Neural cell (in vitro differentiated cells): ENCODE data around the gene RASGRP1. TPM values are rescaled to one million over a fixed set of nuclear protein-coding genes. Genes with fewer than 3 reads are reported as not detected.

Experiments used
- H2AFZ ChIP-seq: fragments of 200-600, 300-800 bp; sonication (generic), shearing (Covaris generic); 2 replicates; pipeline ENCODE4 v1.6.0; 2014; ENCODE audit warnings: low read depth, mild to moderate bottlenecking, antibody characterized with exemption, low read length, moderate library complexity
- H3F3A ChIP-seq: fragments of 200-600 bp; shearing (Covaris generic); 2 replicates; pipeline ENCODE4 v1.6.1; 2016; ENCODE audit warnings: mild to moderate bottlenecking, moderate library complexity, mixed read lengths, antibody characterized with exemption, low read length; ENCODE audit not compliant: insufficient read depth, poor library complexity, severe bottlenecking
- H3K27ac ChIP-seq: fragments of 200-600, 300-800 bp; sonication (generic), shearing (Covaris generic); 2 replicates; pipeline ENCODE4 v1.5.1; 2014; ENCODE audit warnings: mild to moderate bottlenecking, low read length, moderate library complexity
- H3K27me3 ChIP-seq: fragments of 300-800, 200-600 bp; sonication (generic), shearing (Covaris generic); 2 replicates; pipeline ENCODE4 v1.6.0; 2014; ENCODE audit warnings: mild to moderate bottlenecking, low read depth, low read length, moderate library complexity; ENCODE audit not compliant: insufficient read depth
- H3K36me3 ChIP-seq: fragments of 300-800, 200-600 bp; sonication (generic), shearing (Covaris generic); 2 replicates; pipeline ENCODE4 v1.5.1; 2014; ENCODE audit warnings: mild to moderate bottlenecking, antibody characterized with exemption, low read length, moderate library complexity; ENCODE audit not compliant: insufficient read depth
- H3K4me2 ChIP-seq: fragments of 300-800, 200-600 bp; sonication (generic), shearing (Covaris generic); 2 replicates; pipeline ENCODE4 v1.6.0; 2014; ENCODE audit warnings: mild to moderate bottlenecking, low read length
- H3K4me3 ChIP-seq: fragments of 300-800, 200-600 bp; sonication (generic), shearing (Covaris generic); 2 replicates; pipeline ENCODE4 v1.5.1; 2014; ENCODE audit warnings: mild to moderate bottlenecking, low read length, moderate library complexity
- H3K79me2 ChIP-seq: fragments of 200-600 bp; shearing (Covaris generic); replicated peaks from 2 replicates; pipeline ENCODE4 v1.6.0; 2014; ENCODE audit warnings: mild to moderate bottlenecking, low read length, moderate library complexity; ENCODE audit not compliant: insufficient read depth
- H3K9ac ChIP-seq: fragments of 300-800, 200-600 bp; sonication (generic), shearing (Covaris generic); 2 replicates; pipeline ENCODE4 v1.6.1; 2016; ENCODE audit warnings: mild to moderate bottlenecking, low read length, mixed read lengths
- H3K9me2 ChIP-seq: fragments of 200-600 bp; shearing (Covaris generic); 2 replicates; pipeline ENCODE4 v1.6.1; 2016; ENCODE audit warnings: mild to moderate bottlenecking, low read length, mixed read lengths; ENCODE audit not compliant: insufficient read depth
- H3K9me3 ChIP-seq: fragments of 200-600, 300-800 bp; sonication (generic), shearing (Covaris generic); 2 replicates; pipeline ENCODE4 v1.6.1; 2016; ENCODE audit warnings: mild to moderate bottlenecking, mixed run types, low read length, moderate library complexity, mixed read lengths
- H4K20me1 ChIP-seq: fragments of 200-600 bp; shearing (Covaris generic); 2 replicates; pipeline ENCODE4 v1.6.1; 2016; ENCODE audit warnings: mild to moderate bottlenecking, mixed run types; ENCODE audit not compliant: insufficient read depth
- CTCF ChIP-seq: fragments of 450-650 bp; IDR thresholded peaks from 2 replicates; pipeline ENCODE4 v1.5.1; 2014; ENCODE audit warnings: antibody characterized with exemption, mild to moderate bottlenecking, moderate library complexity; ENCODE audit not compliant: poor library complexity, severe bottlenecking
- EP300 ChIP-seq: fragments of 450-650 bp; conservative IDR thresholded peaks from 2 replicates; pipeline ENCODE4 v1.6.1; 2014; ENCODE audit warnings: antibody characterized with exemption, mild to moderate bottlenecking, moderate library complexity; ENCODE audit not compliant: poor library complexity, severe bottlenecking
- EZH2 ChIP-seq: fragments of 200-600, 300-800 bp; shearing (Covaris generic), sonication (generic); IDR thresholded peaks from 2 replicates; pipeline ENCODE4 v1.6.1; 2014; ENCODE audit warnings: antibody characterized with exemption, low read length, borderline replicate concordance, mild to moderate bottlenecking; ENCODE audit not compliant: insufficient read depth, poor library complexity, severe bottlenecking
- MXI1 ChIP-seq: fragments of 450-650 bp; conservative IDR thresholded peaks from 2 replicates; pipeline ENCODE4 v1.6.1; 2014; ENCODE audit warnings: antibody characterized with exemption, mild to moderate bottlenecking; ENCODE audit not compliant: poor library complexity, severe bottlenecking
- POLR2AphosphoS5 ChIP-seq: IDR thresholded peaks from 2 replicates; pipeline ENCODE4 v1.6.1; 2012
- RAD21 ChIP-seq: fragments of 450-650 bp; conservative IDR thresholded peaks from 2 replicates; pipeline ENCODE4 v1.6.1; 2014; ENCODE audit warnings: antibody characterized with exemption, mild to moderate bottlenecking, moderate library complexity
- REST ChIP-seq: IDR thresholded peaks from 2 replicates; pipeline ENCODE4 v1.6.1; 2012; ENCODE audit warnings: borderline replicate concordance
- SMC3 ChIP-seq: fragments of 450-650 bp; conservative IDR thresholded peaks from 2 replicates; pipeline ENCODE4 v1.6.1; 2014; ENCODE audit warnings: antibody characterized with exemption, mild to moderate bottlenecking, moderate library complexity; ENCODE audit not compliant: poor library complexity
- TAF1 ChIP-seq: IDR thresholded peaks from 2 replicates; pipeline ENCODE4 v1.6.1; 2012; ENCODE audit warnings: low read depth
- polyA plus RNA-seq: library from polyadenylated mRNA; depleted of rRNA; stranded (reverse); fragments of >200 nt; gene quantifications from 2 replicates; pipeline ENCODE4 v1.2.3, GENCODE V29; 2014

The RASGRP1 gene
- polyA plus RNA-seq, 1 donor from 2014 or later: 3.1 TPM

GRCh38 chr15:38532728-38533127 lies 31.9 kb downstream of the RASGRP1 start:
- Histone ChIP-seq H3K9ac (no peak overlapping the region), H3K27ac (no peak overlapping the region), H3F3A (no peaks in the 10 kb centered on the region), H2AFZ (no peak overlapping the region), H3K36me3 (no peaks in the 10 kb centered on the region), H3K27me3 (no peaks in the 10 kb centered on the region), H3K79me2 (no peaks in the 10 kb centered on the region), H3K4me2 (no peak overlapping the region), H3K4me3 (no peak overlapping the region), H4K20me1 (no peaks in the 10 kb centered on the region), H3K9me2 (no peaks in the 10 kb centered on the region), H3K9me3 (no peaks in the 10 kb centered on the region)
- TF ChIP-seq MXI1: no peak
- no peak for TF ChIP-seq REST
- no peak for TF ChIP-seq EP300

- H3K36me3 ChIP-seq: no peaks in the 10 kb centered on the region
- no peak overlapping the region for H3K4me3 ChIP-seq
- H3K27me3 ChIP-seq: no peaks in the 10 kb centered on the region
- H3K9me3 ChIP-seq: no peaks in the 10 kb centered on the region
- no peak overlapping the region for H2AFZ ChIP-seq
- no peaks in the 10 kb centered on the region for H4K20me1 ChIP-seq
- H3K4me2 ChIP-seq: no peak overlapping the region
- no peak overlapping the region for H3K9ac ChIP-seq
- TF ChIP-seq MXI1: no peak
- TF ChIP-seq REST: no peak
- TF ChIP-seq TAF1: no peak
- no peak for TF ChIP-seq RAD21
- TF ChIP-seq POLR2AphosphoS5: no peak
- no peak for TF ChIP-seq SMC3
- no peak for TF ChIP-seq EP300
- no peak for TF ChIP-seq EZH2
- TF ChIP-seq CTCF: no peak
- no peaks in the 10 kb centered on the region for H3K9me2 ChIP-seq
- no peaks in the 10 kb centered on the region for H3F3A ChIP-seq
- H3K79me2 ChIP-seq: no peaks in the 10 kb centered on the region
- no peak overlapping the region for H3K27ac ChIP-seq
Observed at GRCh38 chr15:38531509-38531908, 33.1 kb downstream of the RASGRP1 start.
